HTR-8/SVneo (cell line): Measurements from ENCODE around the gene SNAP23.
A peak's percentile ranks its signal among the peaks of the same experiment; 100 is the strongest.

ENCODE experiments used
- DNase-seq: peaks from one replicate; pipeline ENCODE4 v3.0.0; 2011; ENCODE audit warnings: low spot score, mixed read lengths; ENCODE audit not compliant: insufficient read length
- FAIRE-seq: peaks from 2 replicates; lab custom pipeline; 2011; peaks lifted over from hg19 to GRCh38; lab: Jason Lieb, UNC

The SNAP23 gene

DNA sequence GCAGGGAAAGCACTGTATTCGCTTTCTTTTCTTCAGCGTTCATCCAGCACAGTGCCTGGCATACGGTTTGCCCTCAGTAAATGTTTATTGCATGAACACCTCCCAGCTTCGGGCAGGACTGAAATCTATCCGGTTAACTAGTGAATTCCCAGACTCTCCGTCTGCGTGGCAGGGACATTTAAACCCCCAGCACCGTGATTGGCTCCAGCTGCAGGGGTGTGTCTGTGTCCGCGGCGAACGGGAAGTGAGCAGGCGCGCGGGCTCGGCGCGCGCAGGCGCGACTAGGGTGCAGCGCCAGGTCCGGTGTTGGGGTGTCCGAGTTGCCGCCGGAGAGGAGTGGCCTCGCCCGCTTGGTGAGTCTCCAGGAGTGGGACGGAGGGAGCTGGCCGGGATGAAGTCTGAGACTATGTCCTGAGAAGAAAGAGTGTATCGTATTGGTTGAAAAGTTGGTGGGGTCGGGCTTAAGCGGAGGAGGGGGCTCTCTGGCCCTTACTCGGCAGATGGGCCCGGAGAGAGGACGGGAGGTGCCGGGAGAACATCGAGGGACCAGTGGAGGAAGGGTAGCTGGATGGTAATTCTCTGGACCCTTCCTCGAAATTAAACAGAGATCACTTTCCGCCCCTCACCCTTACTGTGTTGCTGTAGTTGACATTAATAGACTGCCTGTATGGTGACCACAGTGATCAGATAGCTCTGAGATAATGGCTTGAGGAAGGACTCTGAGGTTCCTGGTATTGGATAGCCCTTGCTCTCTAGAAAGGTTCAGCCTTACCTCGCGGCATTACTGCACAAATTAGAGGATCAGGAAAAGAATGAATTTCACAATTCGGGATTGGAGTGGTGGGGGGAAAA, at the start of gene SNAP23:
TSS of gene SNAP23 (plus strand) at position 274 of the 852 bp plus-strand sequence. CDS start 16,213 bp downstream, outside the sequence.
- DNase-seq = peak; percentile 95
- peak; percentile 52 for FAIRE-seq

DNA sequence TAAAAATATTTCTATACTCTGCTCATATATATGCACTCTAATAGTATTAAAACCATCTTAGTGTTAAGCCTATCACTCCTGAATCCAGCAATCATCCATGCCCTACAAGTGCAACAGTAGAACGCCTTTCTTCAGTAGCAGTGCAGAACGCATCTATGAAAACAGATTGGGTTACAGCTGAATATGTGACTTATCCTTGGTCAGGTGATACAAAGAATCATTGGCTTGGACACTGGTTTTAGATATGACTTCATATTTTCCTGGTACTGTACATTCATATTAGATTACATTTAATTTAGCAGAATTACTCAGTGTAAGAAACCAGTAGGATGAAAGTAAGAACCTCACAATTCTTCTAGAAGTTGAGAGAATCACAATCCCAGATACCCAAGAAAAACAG, 47.8 kb upstream of the SNAP23 start:
- FAIRE-seq (no peak), DNase-seq (no peak)

DNA sequence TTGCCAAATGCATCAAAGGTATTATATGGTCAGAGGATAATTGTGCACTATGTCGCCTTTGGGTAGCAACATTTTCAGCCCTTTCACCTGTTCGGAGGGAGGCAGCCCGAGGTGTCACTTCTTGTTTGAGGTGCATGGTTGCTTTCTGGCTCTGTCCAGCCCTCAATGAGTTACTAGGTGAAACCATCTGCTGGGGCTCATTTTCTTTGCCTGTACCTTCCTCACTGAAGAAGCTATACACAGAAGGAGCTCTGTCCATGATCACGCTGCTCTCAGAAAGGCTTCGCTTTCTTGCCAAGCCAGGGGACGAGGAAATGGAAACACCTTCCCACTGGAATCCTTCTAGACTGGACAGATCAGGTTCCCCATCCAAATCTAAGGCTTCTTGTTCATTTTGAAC, 47.2 kb upstream of the SNAP23 start:
- no peak for FAIRE-seq
- no peak for DNase-seq

DNA sequence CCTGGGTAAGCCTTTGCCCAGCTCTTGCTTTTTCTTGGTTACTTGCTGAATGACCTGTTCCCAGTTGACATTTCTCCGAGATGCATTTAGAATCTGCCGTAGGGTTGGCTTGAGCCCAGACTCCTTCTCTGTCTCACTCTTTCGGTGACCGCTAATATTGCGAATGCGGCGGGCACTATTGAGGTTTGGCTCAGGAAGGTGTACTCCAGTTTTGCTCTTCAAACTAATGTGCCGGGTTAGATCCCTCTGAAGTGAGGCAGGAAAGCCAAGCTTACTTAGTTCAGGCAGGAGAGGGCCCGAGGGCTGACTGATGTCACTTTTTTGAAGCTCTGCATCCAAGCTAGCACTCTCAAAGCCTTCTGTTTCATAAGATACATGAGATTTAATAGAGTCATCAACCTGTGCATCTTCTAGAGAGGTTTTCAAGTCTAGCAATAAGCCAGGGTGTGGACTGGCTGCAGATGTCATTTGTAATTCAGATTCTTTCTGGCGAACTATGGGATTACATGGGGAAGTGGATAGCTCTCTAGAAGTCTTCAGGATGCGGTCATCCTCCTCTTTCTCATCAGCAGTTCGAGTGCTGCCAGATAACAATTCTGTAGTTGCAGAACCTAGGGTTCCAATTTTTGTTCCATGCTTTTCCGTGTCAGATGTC, 45.5 kb upstream of the SNAP23 start:
- FAIRE-seq = no peak
- no peak for DNase-seq

DNA sequence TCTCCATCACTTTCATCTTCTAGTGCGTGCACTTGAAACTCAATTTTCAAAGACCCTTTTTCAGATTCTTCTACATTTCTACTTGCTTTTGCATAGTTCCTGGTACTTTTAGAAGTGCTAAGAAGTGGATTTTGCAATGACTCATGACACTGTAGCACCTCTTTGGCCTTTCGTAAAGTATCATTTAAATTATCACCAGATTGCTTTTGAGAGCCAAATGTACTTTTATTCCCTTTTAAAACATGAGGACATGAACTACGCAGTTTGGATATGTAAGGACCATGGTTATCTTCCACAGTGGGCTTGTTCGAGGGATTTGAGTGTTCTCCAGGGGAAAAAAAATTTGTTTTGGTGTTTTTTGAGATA, 45.0 kb upstream of the SNAP23 start:
- FAIRE-seq (no peak), DNase-seq (no peak)

DNA sequence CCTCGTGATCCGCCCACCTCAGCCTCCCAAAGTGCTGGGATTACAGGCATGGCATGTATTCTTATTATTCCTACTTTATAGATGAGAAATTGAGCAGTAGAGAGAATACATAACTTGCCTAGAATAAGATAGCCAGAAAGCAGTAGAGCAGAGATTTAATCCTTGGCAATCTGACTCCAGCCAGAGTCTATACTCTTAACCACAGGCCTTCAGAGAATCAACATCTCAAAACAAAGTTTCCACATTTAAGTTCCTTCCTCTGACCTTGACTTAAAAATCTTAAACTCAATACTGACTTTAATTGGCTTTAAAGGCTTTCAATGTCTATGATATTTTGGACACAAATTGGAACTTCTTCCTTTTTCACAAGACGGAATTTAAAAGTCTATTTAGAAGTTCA, 41.6 kb upstream of the SNAP23 start:
- DNase-seq (no peak), FAIRE-seq (no peak)

GRCh38 chr15:42456531-42456930, 38.9 kb upstream of the SNAP23 start:
- FAIRE-seq = no peak
- DNase-seq = no peak

GRCh38 chr15:42456971-42457370, 38.5 kb upstream of the SNAP23 start:
- DNase-seq = no peak
- no peak for FAIRE-seq

- peak; percentile 11 for DNase-seq
- FAIRE-seq = no peak
These were observed 37.7 kb upstream of the SNAP23 start for GRCh38 chr15:42457445-42458442.

GRCh38 chr15:42461261-42461660, 34.2 kb upstream of the SNAP23 start:
- FAIRE-seq = no peak
- no peak for DNase-seq

DNA sequence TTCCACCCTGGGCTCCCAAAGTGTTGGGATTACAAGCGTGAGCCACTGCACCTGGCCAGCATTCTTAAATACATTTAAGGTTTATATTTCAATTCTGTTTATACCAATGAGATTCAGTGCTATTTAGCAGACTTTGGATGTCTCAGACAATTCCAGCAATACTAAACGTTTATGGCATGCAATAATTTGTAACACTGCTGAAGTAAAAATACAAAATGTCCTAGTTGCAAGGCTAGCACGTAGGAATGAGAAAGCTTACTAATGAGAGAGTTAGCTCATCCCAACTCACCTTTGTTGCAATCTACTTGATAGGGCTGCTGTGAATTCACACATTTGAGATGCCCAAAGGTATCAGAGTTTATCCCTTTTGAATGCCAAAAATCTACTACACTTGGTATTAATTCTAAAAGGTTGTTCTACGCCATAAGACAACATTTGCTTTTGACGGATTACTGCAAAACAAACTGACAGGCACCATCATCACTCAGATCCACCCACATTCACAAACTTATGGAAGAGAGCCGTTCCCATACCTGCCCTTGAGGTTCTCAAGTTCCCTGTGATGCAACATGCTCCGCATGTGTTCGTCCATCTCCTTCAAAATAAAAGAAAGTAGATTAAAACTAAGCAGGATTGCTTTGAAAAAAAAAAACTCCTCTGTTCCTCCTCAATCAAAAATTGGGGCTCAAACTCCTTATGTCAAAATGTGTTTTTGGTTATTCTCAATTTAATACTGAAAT, 29.7 kb upstream of the SNAP23 start:
- DNase-seq (no peak), FAIRE-seq (no peak)

DNA sequence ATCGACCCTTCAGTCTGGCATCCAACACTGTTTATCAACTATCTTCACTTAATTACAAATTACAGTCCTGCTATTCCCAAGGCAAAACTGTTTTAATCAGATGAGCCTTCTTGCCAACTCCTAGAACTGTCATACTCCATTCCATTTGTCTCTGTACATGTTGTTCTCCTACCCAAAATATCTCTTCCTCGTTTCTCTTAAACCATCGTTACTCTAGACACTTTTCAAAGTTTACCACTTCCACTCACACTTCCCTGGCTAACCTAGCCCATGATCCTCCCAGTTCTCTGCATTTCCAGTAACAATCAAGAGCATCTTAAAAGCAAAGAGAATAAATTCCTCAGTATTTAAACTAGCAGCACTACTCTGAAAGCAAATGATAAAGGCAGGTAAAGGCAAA, 24.4 kb upstream of the SNAP23 start:
- no peak for DNase-seq
- FAIRE-seq = no peak

DNA sequence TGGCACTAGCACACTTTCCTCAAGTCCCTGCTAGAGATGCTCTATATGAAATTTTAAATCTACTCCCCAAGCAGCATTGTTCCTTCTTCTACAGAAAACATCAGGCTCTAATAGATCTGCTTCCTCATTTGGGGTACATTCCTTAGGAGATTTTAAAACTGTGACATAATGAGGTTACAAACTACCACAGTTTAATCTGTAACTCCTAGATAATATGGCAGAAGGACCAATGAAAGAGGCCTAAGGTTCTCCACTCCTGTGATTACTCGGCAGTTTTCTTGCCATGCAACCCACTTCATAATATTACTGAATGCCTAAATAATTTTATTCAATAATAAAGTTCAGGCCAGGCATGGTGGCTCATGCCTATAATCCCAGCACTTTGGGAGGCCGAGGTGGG, 20.6 kb upstream of the SNAP23 start:
- FAIRE-seq (no peak), DNase-seq (no peak)

- no peak for FAIRE-seq
- no peak for DNase-seq
These were observed 12.7 kb upstream of the SNAP23 start for GRCh38 chr15:42482701-42483100.

- no peak for DNase-seq
- no peak for FAIRE-seq
These were observed 11.8 kb upstream of the SNAP23 start for GRCh38 chr15:42483677-42484076.

- DNase-seq (peak; percentile 14), FAIRE-seq (no peak)
These were observed 5.2 kb upstream of the SNAP23 start for GRCh38 chr15:42490291-42490670.

GRCh38 chr15:42490671-42491538, 4.5 kb upstream of the SNAP23 start, which contains the start of gene ZNF106:
TSS of gene ZNF106 (minus strand) at chr15:42491141. CDS start at chr15:42472289, 18,852 bp downstream.
- FAIRE-seq = no peak

GRCh38 chr15:42491539-42492225, 3.8 kb upstream of the SNAP23 start:
- no peak for FAIRE-seq
- DNase-seq = peak; percentile 39

More at GRCh38 chr15:42490671-42491538, 4.5 kb upstream of the SNAP23 start, which contains the start of gene ZNF106:
- DNase-seq = peak; percentile 87
